Osteoblast (primary cell): Measurements from ENCODE around the gene TRPC5OS. TPM values are rescaled to one million over a fixed set of nuclear protein-coding genes. Genes with fewer than 3 reads are reported as not detected.

Experiments
- DNase-seq: peaks from one replicate; pipeline ENCODE4 v3.0.0; 2011; ENCODE audit warnings: low spot score, mixed read lengths; ENCODE audit not compliant: insufficient read length; ENCODE audit errors: missing footprints
- H2AFZ ChIP-seq: 2 replicates; pipeline ENCODE4 v1.6.0; 2011; ENCODE audit warnings: mild to moderate bottlenecking, low read length
- H3K27ac ChIP-seq: 2 replicates; pipeline ENCODE4 v1.5.1; 2011; ENCODE audit warnings: mild to moderate bottlenecking, low read depth, low read length, moderate library complexity
- H3K27me3 ChIP-seq: 2 replicates; pipeline ENCODE4 v1.6.0; 2012; ENCODE audit warnings: mild to moderate bottlenecking, control low read depth, inconsistent platforms, low read length, moderate library complexity; ENCODE audit not compliant: insufficient read depth
- H3K36me3 ChIP-seq: 2 replicates; pipeline ENCODE4 v1.5.1; 2011; ENCODE audit warnings: mild to moderate bottlenecking, low read length, control low read depth, moderate library complexity; ENCODE audit not compliant: insufficient read depth
- H3K4me1 ChIP-seq: 2 replicates; pipeline ENCODE4 v1.5.1; 2011; ENCODE audit warnings: mild to moderate bottlenecking, low read length, control low read depth, moderate library complexity; ENCODE audit not compliant: insufficient read depth
- H3K4me2 ChIP-seq: 2 replicates; pipeline ENCODE4 v1.6.0; 2011; ENCODE audit warnings: mild to moderate bottlenecking, low read length; ENCODE audit not compliant: insufficient read depth
- H3K4me3 ChIP-seq: fragments of 200-600 bp; sonication (generic); 3 replicates; pipeline ENCODE4 v1.5.1; 2012; ENCODE audit warnings: mild to moderate bottlenecking, low read length, inconsistent platforms; ENCODE audit not compliant: insufficient read depth
- H3K79me2 ChIP-seq: 2 replicates; pipeline ENCODE4 v1.6.0; 2012; ENCODE audit warnings: mild to moderate bottlenecking, low read length, control low read depth, inconsistent platforms; ENCODE audit not compliant: insufficient read depth
- H3K9me3 ChIP-seq: 2 replicates; pipeline ENCODE4 v1.5.1; 2011; ENCODE audit warnings: low read depth, low read length, control low read depth
- H4K20me1 ChIP-seq: 2 replicates; pipeline ENCODE4 v1.6.0; 2012; ENCODE audit warnings: mild to moderate bottlenecking, low read length, control low read depth; ENCODE audit not compliant: insufficient read depth
- total RNA-seq: library from RNA; depleted of rRNA; stranded (reverse); fragments of >200 nt; gene quantifications from 2 replicates; pipeline ENCODE4 v1.2.3, GENCODE V29; 2012
- TF ChIP-seq, protein P1 (sequence below): IDR thresholded peaks from 2 replicates; pipeline ENCODE4 v1.5.1; 2011; ENCODE audit warnings: mild to moderate bottlenecking, low read depth, low read length, moderate library complexity; ENCODE audit errors: extremely low read depth

TRPC5OS gene
- not detected in 2 replicates for total RNA-seq

DNA sequence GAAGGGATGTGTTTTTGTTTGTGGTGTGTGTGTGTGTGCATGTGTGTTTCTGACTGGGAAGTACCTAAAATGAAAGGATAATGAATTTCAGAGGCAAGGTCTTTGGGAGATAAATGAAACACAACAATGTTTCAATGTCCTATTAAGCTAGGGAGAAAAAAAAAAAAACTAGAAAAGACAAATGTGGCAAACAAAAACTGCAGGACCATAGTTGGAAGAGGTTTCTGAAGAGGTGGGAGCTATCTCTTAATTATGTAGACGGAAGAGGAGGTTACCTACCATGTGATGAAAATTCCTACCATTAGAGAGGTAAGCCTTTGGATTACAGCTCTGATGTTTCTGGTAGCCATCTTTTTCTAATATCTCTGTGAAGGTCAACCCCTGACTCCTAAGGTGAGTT is at the start of gene TRPC5OS:
TRPC5OS (plus strand) TSS at position 301 of the 400 bp plus-strand sequence. CDS start 25,669 bp downstream, outside the sequence.
- H3K4me3 ChIP-seq: no peak within 1 kb of the TSS
- no peaks in the 10 kb centered on the region for H3K79me2 ChIP-seq
- no peaks in the 10 kb centered on the region for H3K4me1 ChIP-seq
- no peak within 1 kb of the TSS for H2AFZ ChIP-seq
- H3K36me3 ChIP-seq: no peaks in the 10 kb centered on the region
- DNase-seq: no peak
- no peak within 1 kb of the TSS for H3K4me2 ChIP-seq
- H3K27ac ChIP-seq: no peak within 1 kb of the TSS
- TF ChIP-seq, protein P1, sequence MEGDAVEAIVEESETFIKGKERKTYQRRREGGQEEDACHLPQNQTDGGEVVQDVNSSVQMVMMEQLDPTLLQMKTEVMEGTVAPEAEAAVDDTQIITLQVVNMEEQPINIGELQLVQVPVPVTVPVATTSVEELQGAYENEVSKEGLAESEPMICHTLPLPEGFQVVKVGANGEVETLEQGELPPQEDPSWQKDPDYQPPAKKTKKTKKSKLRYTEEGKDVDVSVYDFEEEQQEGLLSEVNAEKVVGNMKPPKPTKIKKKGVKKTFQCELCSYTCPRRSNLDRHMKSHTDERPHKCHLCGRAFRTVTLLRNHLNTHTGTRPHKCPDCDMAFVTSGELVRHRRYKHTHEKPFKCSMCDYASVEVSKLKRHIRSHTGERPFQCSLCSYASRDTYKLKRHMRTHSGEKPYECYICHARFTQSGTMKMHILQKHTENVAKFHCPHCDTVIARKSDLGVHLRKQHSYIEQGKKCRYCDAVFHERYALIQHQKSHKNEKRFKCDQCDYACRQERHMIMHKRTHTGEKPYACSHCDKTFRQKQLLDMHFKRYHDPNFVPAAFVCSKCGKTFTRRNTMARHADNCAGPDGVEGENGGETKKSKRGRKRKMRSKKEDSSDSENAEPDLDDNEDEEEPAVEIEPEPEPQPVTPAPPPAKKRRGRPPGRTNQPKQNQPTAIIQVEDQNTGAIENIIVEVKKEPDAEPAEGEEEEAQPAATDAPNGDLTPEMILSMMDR: no peak
- peaks cover 10% of the 10 kb centered on the region for H3K27me3 ChIP-seq
- H3K9me3 ChIP-seq: no peaks in the 10 kb centered on the region
- no peaks in the 10 kb centered on the region for H4K20me1 ChIP-seq

DNA sequence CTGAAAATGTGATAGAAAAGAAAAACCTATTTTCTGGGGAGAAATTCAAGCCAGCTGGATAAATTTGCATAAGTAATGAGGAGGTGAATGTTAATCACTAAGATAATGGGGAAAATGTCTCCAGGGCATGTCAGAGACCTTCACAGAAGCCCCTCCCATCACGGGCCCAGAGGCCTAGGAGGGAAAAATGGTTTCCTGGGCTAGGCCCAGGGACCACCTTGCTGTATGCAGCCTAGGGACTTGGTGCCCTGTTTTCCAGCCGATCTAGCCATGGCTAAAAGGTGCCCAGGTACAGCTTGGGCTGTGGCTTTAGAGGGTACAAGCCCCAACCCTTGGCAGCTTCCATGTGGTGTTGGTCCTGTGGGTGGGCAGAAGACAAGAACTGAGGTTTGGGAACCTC is 46.6 kb upstream of the TRPC5OS start:
- H3K4me1 ChIP-seq: no peaks in the 10 kb centered on the region
- no peaks in the 10 kb centered on the region for H3K9me3 ChIP-seq
- H3K27ac ChIP-seq: no peak overlapping the region
- H3K27me3 ChIP-seq: peaks cover 7% of the 10 kb centered on the region
- H2AFZ ChIP-seq: no peak overlapping the region
- no peaks in the 10 kb centered on the region for H3K79me2 ChIP-seq
- no peaks in the 10 kb centered on the region for H4K20me1 ChIP-seq
- H3K36me3 ChIP-seq: no peaks in the 10 kb centered on the region
- TF ChIP-seq, protein P1: no peak
- no peak overlapping the region for H3K4me2 ChIP-seq
- no peak for DNase-seq
- H3K4me3 ChIP-seq: no peak overlapping the region

DNA sequence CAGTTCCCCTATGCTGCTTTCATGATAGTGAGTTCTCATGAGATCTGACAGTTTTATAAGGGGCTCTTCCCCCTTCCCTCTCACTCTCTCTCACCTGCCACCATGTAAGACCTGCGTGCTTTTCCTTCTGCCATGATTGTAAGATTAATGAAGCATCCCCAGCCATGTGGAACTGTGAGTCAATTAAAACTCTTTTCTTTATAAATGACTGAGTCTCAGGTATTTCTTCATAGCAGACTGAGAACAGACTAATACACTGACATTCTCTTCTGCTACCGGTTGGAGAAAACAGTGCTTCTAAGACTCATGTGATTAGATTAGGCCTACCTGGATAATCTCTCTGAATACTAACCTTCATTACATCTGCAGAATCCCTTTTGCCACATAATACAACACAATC is 45.4 kb upstream of the TRPC5OS start:
- TF ChIP-seq, protein P1: no peak
- no peaks in the 10 kb centered on the region for H3K4me1 ChIP-seq
- no peak for DNase-seq

DNA sequence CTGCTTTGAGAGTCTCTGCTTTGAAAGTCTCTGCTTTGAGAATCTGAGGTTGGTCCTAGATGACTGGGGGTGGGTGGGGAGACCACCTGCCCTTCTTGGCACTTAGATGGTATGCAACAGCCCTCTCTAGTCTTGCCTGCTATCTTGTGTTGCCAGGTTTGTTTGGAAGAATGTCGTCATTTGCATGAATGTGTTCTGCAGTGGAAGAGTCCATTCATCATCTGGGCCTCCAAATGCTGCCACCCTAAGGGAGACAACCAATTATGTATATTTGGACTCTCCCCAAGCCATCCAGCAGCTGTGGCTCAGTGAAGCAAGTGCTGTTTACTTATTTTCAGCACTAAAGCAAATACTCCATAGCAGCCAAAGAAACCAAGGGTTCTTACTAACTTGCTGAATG is 44.6 kb upstream of the TRPC5OS start:
- Histone ChIP-seq H3K4me1 (no peaks in the 10 kb centered on the region), H4K20me1 (no peaks in the 10 kb centered on the region), H3K4me2 (no peak overlapping the region), H3K27me3 (peaks cover 13% of the 10 kb centered on the region), H2AFZ (no peak overlapping the region), H3K27ac (no peak overlapping the region), H3K36me3 (no peaks in the 10 kb centered on the region), H3K9me3 (no peaks in the 10 kb centered on the region), H3K4me3 (no peak overlapping the region), H3K79me2 (no peaks in the 10 kb centered on the region)
- TF ChIP-seq, protein P1: no peak
- no peak for DNase-seq

More for the DNA sequence above, 45.4 kb upstream of the TRPC5OS start:
- no peak overlapping the region for H3K27ac ChIP-seq
- no peaks in the 10 kb centered on the region for H3K36me3 ChIP-seq
- H3K79me2 ChIP-seq: no peaks in the 10 kb centered on the region
- no peak overlapping the region for H2AFZ ChIP-seq
- peaks cover 7% of the 10 kb centered on the region for H3K27me3 ChIP-seq
- H3K4me3 ChIP-seq: no peak overlapping the region
- no peaks in the 10 kb centered on the region for H4K20me1 ChIP-seq
- no peaks in the 10 kb centered on the region for H3K9me3 ChIP-seq
- no peak overlapping the region for H3K4me2 ChIP-seq
